OCI-LY7 (cell line): ENCODE measurements around the gene ITK. TPM values are rescaled to one million over a fixed set of nuclear protein-coding genes. Genes with fewer than 3 reads are reported as not detected.
"Not testable (repeated sequence)": the region's sequence is repeated elsewhere in the genome, so short reads cannot be mapped to it uniquely, and the experiment has no call there.

ENCODE experiments used
- BruUV-seq: library from RNA; stranded (reverse); fragments of 400-500 nt; replicated peaks from 2 replicates; lab custom pipeline; 2021; lab: Mats Ljungman, UMichigan
- CTCF ChIA-PET: fragments of 300-600 bp; sonication (Branson Sonifier 250); formaldehyde crosslinking; loops from one replicate; lab custom pipeline; 2022; ENCODE audit warnings: antibody characterized with exemption; ENCODE audit not compliant: unreplicated experiment; lab: Charles Lee
- POLR2A ChIA-PET: fragments of 300-600 bp; sonication (Branson Sonifier 250); formaldehyde crosslinking; loops from one replicate; lab custom pipeline; 2022; ENCODE audit warnings: antibody characterized with exemption; lab: Charles Lee
- DNase-seq: peaks from one replicate; pipeline ENCODE4 v3.0.0-alpha.2; 2015; ENCODE audit warnings: low spot score
- H2AFZ ChIP-seq: fragments of 200-600 bp; sonication (generic), shearing (Covaris generic); 2 replicates; pipeline ENCODE4 v1.6.1; 2014; ENCODE audit warnings: mild to moderate bottlenecking, antibody characterized with exemption, low read length, moderate library complexity
- H3K27ac ChIP-seq: fragments of 200-600 bp; sonication (generic); 2 replicates; pipeline ENCODE4 v1.5.1; 2014; ENCODE audit warnings: mixed run types, low read depth, mild to moderate bottlenecking, moderate library complexity, low read length, inconsistent platforms; ENCODE audit not compliant: poor library complexity, severe bottlenecking
- H3K36me3 ChIP-seq: fragments of 200-600 bp; sonication (generic); 2 replicates; pipeline ENCODE4 v1.6.1; 2014; ENCODE audit warnings: mild to moderate bottlenecking, antibody characterized with exemption, low read length, moderate library complexity, mixed read lengths; ENCODE audit not compliant: insufficient read depth
- H3K4me1 ChIP-seq: fragments of 200-600 bp; sonication (generic); 2 replicates; pipeline ENCODE4 v1.5.1; 2014; ENCODE audit warnings: mild to moderate bottlenecking, low read length; ENCODE audit not compliant: insufficient read depth, poor library complexity, severe bottlenecking
- H3K4me2 ChIP-seq: fragments of 200-600 bp; sonication (generic); 2 replicates; pipeline ENCODE4 v1.6.1; 2014; ENCODE audit warnings: mild to moderate bottlenecking, low read length
- H3K4me3 ChIP-seq: fragments of 200-600 bp; sonication (generic); 2 replicates; pipeline ENCODE4 v1.5.1; 2014; ENCODE audit warnings: mild to moderate bottlenecking, low read depth, low read length; ENCODE audit not compliant: poor library complexity, severe bottlenecking
- H3K79me2 ChIP-seq: fragments of 200-600 bp; sonication (generic); 2 replicates; pipeline ENCODE4 v1.6.1; 2016; ENCODE audit warnings: low read depth, mild to moderate bottlenecking, low read length, moderate library complexity, mixed read lengths; ENCODE audit not compliant: insufficient read depth
- H3K9me2 ChIP-seq: fragments of 200-600 bp; sonication (generic); 2 replicates; pipeline ENCODE4 v1.6.1; 2016; ENCODE audit warnings: mild to moderate bottlenecking, low read length, mixed read lengths; ENCODE audit not compliant: insufficient read depth
- H3K9me3 ChIP-seq: fragments of 200-600 bp; sonication (generic); 2 replicates; pipeline ENCODE4 v1.6.1; 2014; ENCODE audit warnings: mild to moderate bottlenecking, mixed run types, low read length, mixed read lengths
- H4K20me1 ChIP-seq: fragments of 200-600 bp; sonication (generic); 2 replicates; pipeline ENCODE4 v1.6.1; 2014; ENCODE audit warnings: mild to moderate bottlenecking, antibody characterized with exemption, low read length, moderate library complexity, mixed read lengths; ENCODE audit not compliant: insufficient read depth
- CTCF ChIP-seq: fragments of 200-600 bp; sonication (generic); conservative IDR thresholded peaks from 2 replicates; pipeline ENCODE4 v1.5.1; 2014; ENCODE audit warnings: mild to moderate bottlenecking, antibody characterized with exemption, low read length, moderate library complexity, mixed read lengths
- EZH2phosphoT487 ChIP-seq: fragments of 200-600 bp; sonication (generic); IDR thresholded peaks from 2 replicates; pipeline ENCODE4 v1.6.1; 2018; ENCODE audit warnings: low read depth, borderline replicate concordance, mild to moderate bottlenecking, mixed run types, antibody characterized with exemption, low read length, moderate library complexity, mixed read lengths
- intact Hi-C: fragments of 100-400 bp; cut with micrococcal nuclease; formaldehyde crosslinking; loops from one replicate; pipeline ENCODE4 v1.10.0; 2022; ENCODE audit not compliant: unreplicated experiment
- total RNA-seq, 2 experiments: library from RNA; depleted of rRNA in 1 of 2; stranded (reverse); fragments of >200 nt in 1 of 2; shearing (Covaris generic) in 1 of 2; gene quantifications; 2 replicates each; pipeline ENCODE4 v1.2.3, GENCODE V29; 2014 to 2022

ITK gene
- total RNA-seq, 2 experiments from 2014 or later = not detected

- no peak for DNase-seq
- TF ChIP-seq EZH2phosphoT487 (no peak), CTCF (no peak)
- intact Hi-C loops = no loop called here
- Histone ChIP-seq H2AFZ (no peak overlapping the region), H3K27ac (no peak overlapping the region), H3K9me2 (no peaks in the 10 kb centered on the region), H3K79me2 (no peaks in the 10 kb centered on the region), H3K4me1 (no peaks in the 10 kb centered on the region), H3K9me3 (no peaks in the 10 kb centered on the region), H3K4me2 (no peak overlapping the region), H3K4me3 (no peak overlapping the region), H3K36me3 (no peaks in the 10 kb centered on the region), H4K20me1 (no peaks in the 10 kb centered on the region)
- ChIA-PET POLR2A (no interaction called here), CTCF (no interaction called here)
- BruUV-seq = no TSS peak
Observed at GRCh38 chr5:157184117-157184670, 3.6 kb downstream of the ITK start.

GRCh38 chr5:157185122-157185521 lies 4.5 kb downstream of the ITK start:
- DNase-seq, H3K4me1 ChIP-seq, H4K20me1 ChIP-seq, H3K36me3 ChIP-seq, H3K4me2 ChIP-seq, H3K27ac ChIP-seq, intact Hi-C loops, H3K9me3 ChIP-seq, H2AFZ ChIP-seq, POLR2A ChIA-PET, H3K4me3 ChIP-seq, BruUV-seq, H3K9me2 ChIP-seq, H3K79me2 ChIP-seq, CTCF ChIA-PET: not testable (repeated sequence)

GRCh38 chr5:157186309-157187045 lies 5.8 kb downstream of the ITK start:
- CTCF ChIA-PET = no interaction called here
- no TSS peak for BruUV-seq

More at GRCh38 chr5:157186309-157187045, 5.8 kb downstream of the ITK start:
- Histone ChIP-seq H3K79me2 (no peaks in the 10 kb centered on the region), H3K4me1 (no peaks in the 10 kb centered on the region), H2AFZ (no peak overlapping the region), H3K9me2 (no peaks in the 10 kb centered on the region), H3K4me3 (no peak overlapping the region), H3K27ac (no peak overlapping the region), H4K20me1 (no peaks in the 10 kb centered on the region), H3K4me2 (no peak overlapping the region), H3K36me3 (no peaks in the 10 kb centered on the region), H3K9me3 (no peaks in the 10 kb centered on the region)
- DNase-seq = no peak
- intact Hi-C loops = loop anchor here (2.0 kb wide), 1 partner anchor 44 kb away; no protein-coding TSS in a partner anchor
- POLR2A ChIA-PET = interaction anchor here (0.9 kb wide), 1 partner anchor 150 kb away, joined by 3 read pairs; no protein-coding TSS in a partner anchor
- TF ChIP-seq EZH2phosphoT487 = no peak
- no peak for TF ChIP-seq CTCF
